SK-N-SH treated with all-trans-retinoic acid at 6 μM for 48 hours (cell line): Measurements from ENCODE around the gene CLIP1.

Experiments used
- ARNTL ChIP-seq: fragments of 450-650 bp; formaldehyde crosslinking; IDR thresholded peaks from 2 replicates; pipeline ENCODE4 v1.5.0; 2020; ENCODE audit warnings: low read depth, mild to moderate bottlenecking, moderate library complexity, borderline replicate concordance
- ESRRG ChIP-seq: fragments of 250-450 bp; sonication (Bioruptor Pico); IDR thresholded peaks from 2 replicates; pipeline ENCODE4 v1.6.1; 2021; ENCODE audit warnings: mild to moderate bottlenecking
- PATZ1 ChIP-seq: fragments of 250-450 bp; sonication (Bioruptor Pico); IDR thresholded peaks from 2 replicates; pipeline ENCODE4 v1.8.0; 2020; ENCODE audit warnings: mild to moderate bottlenecking, moderate library complexity, borderline replicate concordance
- ZNF70 ChIP-seq: fragments of 450-650 bp; formaldehyde crosslinking; IDR thresholded peaks from 2 replicates; pipeline ENCODE4 v1.5.0; 2020; ENCODE audit warnings: mild to moderate bottlenecking, moderate library complexity

- TF ChIP-seq ZNF70 (CRISPR knock-in tag) (no peak), PATZ1 (CRISPR knock-in tag) (no peak), ESRRG (CRISPR knock-in tag) (no peak), ARNTL (CRISPR knock-in tag) (no peak)
Measured at GRCh38 chr12:122275459-122275858, 147.0 kb downstream of the CLIP1 start.
